GM12891 (cell line): Measurements from ENCODE around the gene NPIPA2.
"Not testable (repeated sequence)": the region's sequence is repeated elsewhere in the genome, so short reads cannot be mapped to it uniquely, and the experiment has no call there.

Experiments used
- PAX5 ChIP-seq: IDR thresholded peaks from 2 replicates; pipeline ENCODE4 v1.6.1; 2011; ENCODE audit warnings: low read length, moderate library complexity, mild to moderate bottlenecking; ENCODE audit not compliant: insufficient read depth, severe bottlenecking
- POLR2A ChIP-seq: IDR thresholded peaks from 2 replicates; pipeline ENCODE4 v1.6.1; 2011; ENCODE audit warnings: low read depth, low read length, control low read depth
- POLR2AphosphoS5 ChIP-seq: IDR thresholded peaks from 2 replicates; pipeline ENCODE4 v1.6.1; 2011; ENCODE audit warnings: low read depth, low read length, control low read depth
- SPI1 ChIP-seq: IDR thresholded peaks from 2 replicates; pipeline ENCODE4 v1.6.1; 2011; ENCODE audit warnings: low read depth, low read length, control low read depth
- TAF1 ChIP-seq: IDR thresholded peaks from 2 replicates; pipeline ENCODE4 v1.6.1; 2011; ENCODE audit warnings: low read depth, low read length, control low read depth

DNA sequence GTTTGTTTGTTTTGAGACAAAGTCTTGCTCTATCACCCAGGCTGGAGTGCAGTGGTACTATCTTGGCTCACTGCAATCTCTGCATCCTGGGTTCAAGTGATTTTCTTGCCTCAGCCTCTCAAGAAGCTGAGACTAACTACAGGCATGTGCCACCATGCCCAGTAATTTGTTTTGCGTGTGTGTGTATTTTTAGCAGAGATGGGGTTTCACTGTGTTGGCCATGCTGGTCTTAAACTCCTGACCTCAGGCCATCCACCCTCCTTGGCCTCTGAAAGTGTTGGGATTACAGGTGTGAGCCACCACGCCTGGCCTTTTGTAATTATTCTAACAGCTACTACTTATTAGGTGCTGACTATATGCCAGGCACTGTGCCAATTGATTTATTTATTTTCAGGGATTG lies 33.3 kb downstream of the NPIPA2 start:
- TF ChIP-seq POLR2A, POLR2AphosphoS5, PAX5, TAF1, SPI1: not testable (repeated sequence)
